HCT116 (cell line): ENCODE data around the gene RAVER2. TPM values are rescaled to one million over a fixed set of nuclear protein-coding genes. Genes with fewer than 3 reads are reported as not detected.

Experiments used
- ATAC-seq: fragments of 200-7000 bp; cut with Tn5 transposase; 2 replicates; pipeline ENCODE4 v1.9.1; 2020; ENCODE audit warnings: mild to moderate bottlenecking, moderate library complexity
- BruUV-seq: library from RNA; stranded (reverse); fragments of 400-500 nt; replicated peaks from 2 replicates; lab custom pipeline; 2021; lab: Mats Ljungman, UMichigan
- CTCF ChIA-PET: fragments of 300-600 bp; sonication (Branson Sonifier 250); formaldehyde crosslinking; loops from one replicate; lab custom pipeline; 2021; ENCODE audit warnings: antibody characterized with exemption; lab: Charles Lee
- POLR2A ChIA-PET: fragments of 300-600, 350-600 bp; sonication (Branson Sonifier 250); formaldehyde crosslinking; loops from one replicate; lab custom pipeline; 2021; ENCODE audit warnings: antibody characterized with exemption; lab: Charles Lee
- RAD21 ChIA-PET, 2 experiments: fragments of 300-600 bp; sonication (Branson Sonifier 250); formaldehyde crosslinking; loops; one replicate each; lab custom pipeline; 2023; ENCODE audit warnings: low total read pairs in 2 of 2; ENCODE audit not compliant: uncharacterized antibody in 2 of 2, unreplicated experiment in 2 of 2, low non-redundant PET in 1 of 2; lab: Charles Lee
- DNase-seq: peaks from one replicate; pipeline ENCODE4 v3.0.0-alpha.2; 2010; ENCODE audit warnings: low read depth, low spot score
- H2AFZ ChIP-seq: fragments of 200-600 bp; shearing (Covaris generic), sonication (generic); 2 replicates; pipeline ENCODE4 v1.6.1; 2017; ENCODE audit warnings: low read depth, mixed run types, mixed read lengths, antibody characterized with exemption, low read length; ENCODE audit not compliant: poor library complexity, severe bottlenecking
- H3K27ac ChIP-seq: 2 replicates; pipeline ENCODE4 v1.5.1; 2012; ENCODE audit warnings: low read depth, low read length
- H3K27me3 ChIP-seq: fragments of 200-600 bp; sonication (generic); 2 replicates; pipeline ENCODE4 v1.6.1; 2016; ENCODE audit warnings: mixed run types, low read length, mixed read lengths; ENCODE audit not compliant: insufficient read depth
- H3K36me3 ChIP-seq, 2 experiments: fragments of 200-500 bp in 1 of 2; fragments of 200-600 bp in 1 of 2; sonication (Bioruptor generic) in 1 of 2; sonication (generic) in 1 of 2; 2 replicates each; pipeline versions ENCODE4 v1.5.1 to v1.6.1; 2014 to 2016; ENCODE audit warnings: low read length in 2 of 2, inconsistent platforms in 1 of 2, mixed read lengths in 1 of 2, mixed run types in 1 of 2; ENCODE audit not compliant: insufficient read depth in 2 of 2, control insufficient read depth in 1 of 2
- H3K4me1 ChIP-seq, 2 experiments: fragments of 200-600 bp in 1 of 2; sonication (generic) in 1 of 2; 2 replicates each; pipeline versions ENCODE4 v1.5.1 to v1.6.1; 2012 to 2017; ENCODE audit warnings: low read length in 2 of 2, inconsistent platforms in 1 of 2, mild to moderate bottlenecking in 1 of 2, mixed read lengths in 1 of 2, mixed run types in 1 of 2, moderate library complexity in 1 of 2; ENCODE audit not compliant: insufficient read depth in 2 of 2, control insufficient read depth in 1 of 2
- H3K4me2 ChIP-seq: fragments of 200-600 bp; sonication (generic); 2 replicates; pipeline ENCODE4 v1.6.1; 2017; ENCODE audit warnings: mixed run types, low read length, mixed read lengths
- H3K4me3 ChIP-seq, 2 experiments: fragments of 200-600 bp in 1 of 2; sonication (generic) in 1 of 2; replicated peaks in 1 of 2; 2 replicates each; pipeline ENCODE4 v1.5.1; 2011 to 2016; ENCODE audit warnings: low read length in 2 of 2, control low read depth in 1 of 2, low read depth in 1 of 2, mild to moderate bottlenecking in 1 of 2, mixed read lengths in 1 of 2, mixed run types in 1 of 2
- H3K79me2 ChIP-seq: fragments of 200-600 bp; sonication (generic); 2 replicates; pipeline ENCODE4 v1.6.1; 2017; ENCODE audit warnings: mild to moderate bottlenecking, mixed run types, low read length, moderate library complexity, mixed read lengths; ENCODE audit not compliant: insufficient read depth
- H3K9ac ChIP-seq: fragments of 200-600 bp; sonication (generic); 2 replicates; pipeline ENCODE4 v1.6.1; 2016; ENCODE audit warnings: low read length, mixed read lengths
- H3K9me2 ChIP-seq: fragments of 200-600 bp; sonication (generic), shearing (Covaris generic); 2 replicates; pipeline ENCODE4 v1.6.1; 2017; ENCODE audit warnings: mixed run types, mild to moderate bottlenecking, moderate library complexity; ENCODE audit not compliant: insufficient read depth
- H3K9me3 ChIP-seq, 2 experiments: fragments of 200-500 bp in 1 of 2; fragments of 200-600 bp in 1 of 2; sonication (Bioruptor generic) in 1 of 2; sonication (generic) in 1 of 2; 2 replicates each; pipeline ENCODE4 v1.6.1; 2014 to 2017; ENCODE audit warnings: low read length in 2 of 2, mixed read lengths in 2 of 2, inconsistent platforms in 1 of 2, low read depth in 1 of 2, mild to moderate bottlenecking in 1 of 2, mixed run types in 1 of 2, moderate library complexity in 1 of 2; ENCODE audit not compliant: control insufficient read depth in 1 of 2, insufficient read depth in 1 of 2
- H4K20me1 ChIP-seq: fragments of 200-600 bp; sonication (generic), shearing (Covaris generic); 2 replicates; pipeline ENCODE4 v1.6.1; 2017; ENCODE audit warnings: mixed run types, mild to moderate bottlenecking, moderate library complexity; ENCODE audit not compliant: insufficient read depth
- ATF3 ChIP-seq: IDR thresholded peaks from 2 replicates; pipeline ENCODE4 v1.6.1; 2012
- CEBPB ChIP-seq: IDR thresholded peaks from 2 replicates; pipeline ENCODE4 v1.6.1; 2012; ENCODE audit warnings: low read depth
- EGR1 ChIP-seq: IDR thresholded peaks from 2 replicates; pipeline ENCODE4 v1.6.1; 2012; ENCODE audit warnings: low read depth
- ELF1 ChIP-seq: IDR thresholded peaks from 2 replicates; pipeline ENCODE4 v1.6.1; 2012; ENCODE audit warnings: low read depth, borderline replicate concordance
- EZH2 ChIP-seq: fragments of 200-600 bp; sonication (generic); IDR thresholded peaks from 2 replicates; pipeline ENCODE4 v1.6.1; 2017; ENCODE audit warnings: antibody characterized with exemption, mixed run types
- EZH2phosphoT487 ChIP-seq: fragments of 200-600 bp; IDR thresholded peaks from 2 replicates; pipeline ENCODE4 v1.6.1; 2018; ENCODE audit warnings: antibody characterized with exemption, borderline replicate concordance
- FOSL1 ChIP-seq: IDR thresholded peaks from 2 replicates; pipeline ENCODE4 v1.6.1; 2012; ENCODE audit warnings: low read depth
- JUND ChIP-seq: IDR thresholded peaks from 2 replicates; pipeline ENCODE4 v1.6.1; 2012
- MAX ChIP-seq: IDR thresholded peaks from 2 replicates; pipeline ENCODE4 v1.6.1; 2012
- POLR2A ChIP-seq: IDR thresholded peaks from 2 replicates; pipeline ENCODE4 v1.7.0; 2011; ENCODE audit warnings: borderline replicate concordance; ENCODE audit not compliant: insufficient read depth, insufficient read length; ENCODE audit errors: extremely low read depth
- POLR2AphosphoS5 ChIP-seq: IDR thresholded peaks from 2 replicates; pipeline ENCODE4 v1.6.1; 2011; ENCODE audit warnings: mild to moderate bottlenecking, low read depth, low read length, moderate library complexity
- RAD21 ChIP-seq: IDR thresholded peaks from 2 replicates; pipeline ENCODE4 v1.6.1; 2012; ENCODE audit warnings: low read depth, mild to moderate bottlenecking
- SIN3A ChIP-seq: IDR thresholded peaks from 2 replicates; pipeline ENCODE4 v1.6.1; 2012; ENCODE audit warnings: low read depth
- SRF ChIP-seq: IDR thresholded peaks from 2 replicates; pipeline ENCODE4 v1.6.1; 2012; ENCODE audit warnings: low read depth
- TCF7L2 ChIP-seq: IDR thresholded peaks from 2 replicates; pipeline ENCODE4 v1.7.0; 2011; ENCODE audit warnings: borderline replicate concordance, inconsistent platforms; ENCODE audit not compliant: insufficient read depth, insufficient read length; ENCODE audit errors: extremely low read depth
- ZBTB33 ChIP-seq: IDR thresholded peaks from 2 replicates; pipeline ENCODE4 v1.6.1; 2011; ENCODE audit warnings: mild to moderate bottlenecking, low read length, moderate library complexity; ENCODE audit not compliant: insufficient replicate concordance; ENCODE audit errors: extremely low read depth
- ZFX ChIP-seq: fragments of 450-650 bp; IDR thresholded peaks from 2 replicates; pipeline ENCODE4 v1.6.1; 2017
- ZNF274 ChIP-seq: fragments of 200-500 bp; sonication (Bioruptor generic); IDR thresholded peaks from 2 replicates; pipeline ENCODE4 v1.6.1; 2014; ENCODE audit warnings: mild to moderate bottlenecking, low read depth, low read length, inconsistent platforms
- intact Hi-C: fragments of 100-400 bp; cut with micrococcal nuclease; formaldehyde crosslinking; loops from 2 replicates; pipeline ENCODE4 v1.10.0; 2022
- total RNA-seq: library from RNA; stranded (reverse); gene quantifications from one replicate; pipeline ENCODE4 v1.2.1, GENCODE V29; 2021; ENCODE audit not compliant: unreplicated experiment
- TF ChIP-seq, protein P1 (sequence below), 3 experiments: fragments of 200-600 bp in 1 of 3; sonication (generic) in 1 of 3; IDR thresholded peaks in 2 of 3; conservative IDR thresholded peaks in 1 of 3; 2 replicates each; pipeline ENCODE4 v1.5.1; 2012 to 2017; ENCODE audit warnings: low read depth in 2 of 3, low read length in 2 of 3, antibody characterized with exemption in 1 of 3, borderline replicate concordance in 1 of 3, control low read depth in 1 of 3, mild to moderate bottlenecking in 1 of 3, mixed read lengths in 1 of 3, mixed run types in 1 of 3, moderate library complexity in 1 of 3; ENCODE audit not compliant: insufficient read depth in 1 of 3

The RAVER2 gene
- total RNA-seq, 1 experiment from 2014 or later = 23.2 TPM

DNA sequence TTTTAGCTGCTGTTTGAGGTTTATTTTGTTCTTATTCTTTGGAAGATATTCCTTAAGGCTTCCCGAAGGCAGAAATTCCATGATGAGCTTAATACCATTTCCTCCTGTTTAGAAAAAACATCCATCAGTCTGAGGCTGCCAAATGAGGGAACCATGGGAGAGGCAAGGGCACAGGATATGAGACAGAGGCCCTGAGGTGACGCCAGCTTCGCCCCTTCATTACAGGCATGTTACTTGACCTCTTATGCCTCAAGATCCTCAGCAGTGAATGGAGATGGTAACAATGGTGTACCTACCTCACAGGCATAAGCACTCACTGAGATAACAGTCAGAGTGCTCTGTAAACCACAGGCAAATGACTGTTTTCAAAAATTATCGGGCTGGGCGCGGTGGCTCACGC, 93.6 kb downstream of the RAVER2 start:
- no peak overlapping the region for H3K4me2 ChIP-seq
- POLR2A ChIA-PET = no interaction called here
- no peak overlapping the region for H3K9ac ChIP-seq
- H3K4me1 ChIP-seq = no peaks in the 10 kb centered on the region
- BruUV-seq = no TSS peak
- no peak overlapping the region for H3K4me3 ChIP-seq
- H3K9me2 ChIP-seq = no peaks in the 10 kb centered on the region
- DNase-seq = no peak
- TF ChIP-seq SRF (no peak), EZH2phosphoT487 (no peak), TCF7L2 (no peak), SIN3A (no peak), ZNF274 (no peak), ELF1 (no peak), CEBPB (no peak), ZBTB33 (no peak), ZFX (no peak), FOSL1 (no peak), JUND (no peak), EZH2 (no peak), MAX (no peak), RAD21 (no peak), ATF3 (no peak), POLR2AphosphoS5 (no peak), POLR2A (no peak), EGR1 (no peak)
- TF ChIP-seq, protein P1, sequence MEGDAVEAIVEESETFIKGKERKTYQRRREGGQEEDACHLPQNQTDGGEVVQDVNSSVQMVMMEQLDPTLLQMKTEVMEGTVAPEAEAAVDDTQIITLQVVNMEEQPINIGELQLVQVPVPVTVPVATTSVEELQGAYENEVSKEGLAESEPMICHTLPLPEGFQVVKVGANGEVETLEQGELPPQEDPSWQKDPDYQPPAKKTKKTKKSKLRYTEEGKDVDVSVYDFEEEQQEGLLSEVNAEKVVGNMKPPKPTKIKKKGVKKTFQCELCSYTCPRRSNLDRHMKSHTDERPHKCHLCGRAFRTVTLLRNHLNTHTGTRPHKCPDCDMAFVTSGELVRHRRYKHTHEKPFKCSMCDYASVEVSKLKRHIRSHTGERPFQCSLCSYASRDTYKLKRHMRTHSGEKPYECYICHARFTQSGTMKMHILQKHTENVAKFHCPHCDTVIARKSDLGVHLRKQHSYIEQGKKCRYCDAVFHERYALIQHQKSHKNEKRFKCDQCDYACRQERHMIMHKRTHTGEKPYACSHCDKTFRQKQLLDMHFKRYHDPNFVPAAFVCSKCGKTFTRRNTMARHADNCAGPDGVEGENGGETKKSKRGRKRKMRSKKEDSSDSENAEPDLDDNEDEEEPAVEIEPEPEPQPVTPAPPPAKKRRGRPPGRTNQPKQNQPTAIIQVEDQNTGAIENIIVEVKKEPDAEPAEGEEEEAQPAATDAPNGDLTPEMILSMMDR (IDR thresholded peaks at IDR 0.05 in 2 of 3, conservative IDR thresholded peaks at IDR 0.05 in 1 of 3; ENCODE audit: borderline replicate concordance in 1 of 3, insufficient read depth in 1 of 3, low read depth in 2 of 3, low read length in 2 of 3) = no peak
- TF ChIP-seq, all 23 proteins: peak for 0
- Histone ChIP-seq H3K27me3 (no peaks in the 10 kb centered on the region), H3K79me2 (no peaks in the 10 kb centered on the region), H3K27ac (no peak overlapping the region), H4K20me1 (no peaks in the 10 kb centered on the region), H3K9me3 (no peaks in the 10 kb centered on the region), H2AFZ (no peak overlapping the region), H3K36me3 (peaks cover 5 to 32% of the 10 kb centered on the region in 2 experiments; a peak in 3 of 4 replicates)
- intact Hi-C loops = no loop called here
- ATAC-seq = no peak
- ChIA-PET CTCF (no interaction called here), RAD21 (no interaction called here)
